ENCODE data around the gene CPPED1. TPM values are rescaled to one million over a fixed set of nuclear protein-coding genes. Genes with fewer than 3 reads are reported as not detected.
"Not testable (repeated sequence)": the region's sequence is repeated elsewhere in the genome, so short reads cannot be mapped to it uniquely, and the experiment has no call there.

The CPPED1 gene
- total and polyA plus RNA-seq, 12 donors = 5.6 to 20.2 (median 13.6) TPM

GRCh38 chr16:12802048-12802447 is 1.6 kb downstream of the CPPED1 start:
- DNase-seq (no peak), ATAC-seq (no peak)
- WGBS, 2 donors = 79 to 82% methylated on average over 9 of the region's 9 CpGs
- TF ChIP-seq CTCF (IDR thresholded peaks at IDR 0.05) = no peak
- Histone ChIP-seq H3K4me3 (peak overlapping the region in 1 of 10 donors; percentile 71), H3K27me3 (no peaks in the 10 kb centered on the region), H3K27ac (peak overlapping the region in 4 of 10 donors; percentile 7 to 93 (median 42)), H3K4me1 (peaks cover 0 to 46% (median 15%) of the 10 kb centered on the region in 9 donors), H3K36me3 (no peaks in the 10 kb centered on the region), H3K9me3 (no peaks in the 10 kb centered on the region)
- intact Hi-C loops (cut with DNase I) = loop anchor here in 1 of 10 donors (5.0 kb wide), 1 partner anchor 885 kb away; the partner anchor contains the start of gene GSPT1

GRCh38 chr16:12801511-12802042 is 2.1 kb downstream of the CPPED1 start:
- Histone ChIP-seq H3K4me3 (peak overlapping the region in 1 of 10 donors; percentile 71), H3K9me3 (no peaks in the 10 kb centered on the region), H3K36me3 (no peaks in the 10 kb centered on the region), H3K27ac (peak overlapping the region in 5 of 10 donors; percentile 7 to 93 (median 33)), H3K27me3 (no peaks in the 10 kb centered on the region), H3K4me1 (peaks cover 0 to 46% (median 15%) of the 10 kb centered on the region in 9 donors)
- WGBS, 2 donors = 32 to 39% methylated on average over 4 of the region's 4 CpGs
- intact Hi-C loops (cut with DNase I) = loop anchor here in 1 of 10 donors (5.0 kb wide), 1 partner anchor 884 kb away; the partner anchor contains the start of gene GSPT1
- DNase-seq (no peak), ATAC-seq (no peak)
- TF ChIP-seq CTCF (IDR thresholded peaks at IDR 0.05) = no peak

GRCh38 chr16:12800817-12801216 is 2.9 kb downstream of the CPPED1 start:
- 60 to 71% methylated on average over 6 of the region's 6 CpGs for WGBS, 2 donors
- Histone ChIP-seq H3K27ac (peak overlapping the region in 2 of 10 donors; percentile 31 to 93), H3K36me3 (no peaks in the 10 kb centered on the region), H3K27me3 (no peaks in the 10 kb centered on the region), H3K4me3 (no peak overlapping the region), H3K9me3 (no peaks in the 10 kb centered on the region), H3K4me1 (peaks cover 0 to 46% (median 15%) of the 10 kb centered on the region in 9 donors)
- TF ChIP-seq CTCF (IDR thresholded peaks at IDR 0.05) = no peak
- ATAC-seq (no peak), DNase-seq (no peak)
- intact Hi-C loops (cut with DNase I) = loop anchor here in 1 of 10 donors (5.0 kb wide), 1 partner anchor 884 kb away; the partner anchor contains the start of gene GSPT1

GRCh38 chr16:12799996-12800395 is 3.7 kb downstream of the CPPED1 start:
- 84 to 89% methylated on average over 8 of the region's 8 CpGs for WGBS, 2 donors
- H3K27me3 ChIP-seq, H3K4me3 ChIP-seq, DNase-seq, ATAC-seq, H3K36me3 ChIP-seq, H3K27ac ChIP-seq, H3K9me3 ChIP-seq: not testable (repeated sequence)
- intact Hi-C loops (cut with DNase I) = loop anchor here in 1 of 10 donors (5.0 to 10.0 kb wide), 2 partner anchors 65 to 883 kb away; partner anchors contain the start of gene GSPT1
- peaks cover 0 to 46% (median 16%) of the 10 kb centered on the region in 9 donors for H3K4me1 ChIP-seq

GRCh38 chr16:12798846-12799245 is 4.8 kb downstream of the CPPED1 start:
- DNase-seq (no peak), ATAC-seq (no peak)
- Histone ChIP-seq H3K27ac (peak overlapping the region in 1 of 10 donors; percentile 11), H3K36me3 (no peaks in the 10 kb centered on the region), H3K4me1 (peaks cover 0 to 42% (median 13%) of the 10 kb centered on the region in 9 donors), H3K9me3 (no peaks in the 10 kb centered on the region), H3K4me3 (no peak overlapping the region), H3K27me3 (no peaks in the 10 kb centered on the region)
- 64 to 68% methylated on average over 5 of the region's 5 CpGs for WGBS, 2 donors
- TF ChIP-seq CTCF (IDR thresholded peaks at IDR 0.05) = no peak
- intact Hi-C loops (cut with DNase I) = loop anchor here in 1 of 10 donors (10.0 kb wide), 1 partner anchor 64 kb away; no protein-coding TSS in a partner anchor
